ENCODE data around the gene NEO1. TPM values are rescaled to one million over a fixed set of nuclear protein-coding genes. Genes with fewer than 3 reads are reported as not detected.
A peak's percentile ranks its signal among the peaks of the same experiment; 100 is the strongest.

NEO1 gene
- total RNA-seq, 4 donors from 2014 or later = 60.2 to 127 (median 115) TPM

GRCh38 chr15:73047882-73048281 is 4.4 kb upstream of the NEO1 start:
- H3K9me3 ChIP-seq = no peaks in the 10 kb centered on the region
- H3K27ac ChIP-seq = no peak overlapping the region
- no peaks in the 10 kb centered on the region for H3K36me3 ChIP-seq
- no peak overlapping the region for H3K4me3 ChIP-seq
- no peaks in the 10 kb centered on the region for H3K4me1 ChIP-seq
- TF ChIP-seq, protein P1, sequence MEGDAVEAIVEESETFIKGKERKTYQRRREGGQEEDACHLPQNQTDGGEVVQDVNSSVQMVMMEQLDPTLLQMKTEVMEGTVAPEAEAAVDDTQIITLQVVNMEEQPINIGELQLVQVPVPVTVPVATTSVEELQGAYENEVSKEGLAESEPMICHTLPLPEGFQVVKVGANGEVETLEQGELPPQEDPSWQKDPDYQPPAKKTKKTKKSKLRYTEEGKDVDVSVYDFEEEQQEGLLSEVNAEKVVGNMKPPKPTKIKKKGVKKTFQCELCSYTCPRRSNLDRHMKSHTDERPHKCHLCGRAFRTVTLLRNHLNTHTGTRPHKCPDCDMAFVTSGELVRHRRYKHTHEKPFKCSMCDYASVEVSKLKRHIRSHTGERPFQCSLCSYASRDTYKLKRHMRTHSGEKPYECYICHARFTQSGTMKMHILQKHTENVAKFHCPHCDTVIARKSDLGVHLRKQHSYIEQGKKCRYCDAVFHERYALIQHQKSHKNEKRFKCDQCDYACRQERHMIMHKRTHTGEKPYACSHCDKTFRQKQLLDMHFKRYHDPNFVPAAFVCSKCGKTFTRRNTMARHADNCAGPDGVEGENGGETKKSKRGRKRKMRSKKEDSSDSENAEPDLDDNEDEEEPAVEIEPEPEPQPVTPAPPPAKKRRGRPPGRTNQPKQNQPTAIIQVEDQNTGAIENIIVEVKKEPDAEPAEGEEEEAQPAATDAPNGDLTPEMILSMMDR (IDR thresholded peaks at IDR 0.05) = no peak
- no peak for TF ChIP-seq POLR2A (IDR thresholded peaks at IDR 0.05)
- H3K27me3 ChIP-seq = no peaks in the 10 kb centered on the region
- DNase-seq = no peak

DNA sequence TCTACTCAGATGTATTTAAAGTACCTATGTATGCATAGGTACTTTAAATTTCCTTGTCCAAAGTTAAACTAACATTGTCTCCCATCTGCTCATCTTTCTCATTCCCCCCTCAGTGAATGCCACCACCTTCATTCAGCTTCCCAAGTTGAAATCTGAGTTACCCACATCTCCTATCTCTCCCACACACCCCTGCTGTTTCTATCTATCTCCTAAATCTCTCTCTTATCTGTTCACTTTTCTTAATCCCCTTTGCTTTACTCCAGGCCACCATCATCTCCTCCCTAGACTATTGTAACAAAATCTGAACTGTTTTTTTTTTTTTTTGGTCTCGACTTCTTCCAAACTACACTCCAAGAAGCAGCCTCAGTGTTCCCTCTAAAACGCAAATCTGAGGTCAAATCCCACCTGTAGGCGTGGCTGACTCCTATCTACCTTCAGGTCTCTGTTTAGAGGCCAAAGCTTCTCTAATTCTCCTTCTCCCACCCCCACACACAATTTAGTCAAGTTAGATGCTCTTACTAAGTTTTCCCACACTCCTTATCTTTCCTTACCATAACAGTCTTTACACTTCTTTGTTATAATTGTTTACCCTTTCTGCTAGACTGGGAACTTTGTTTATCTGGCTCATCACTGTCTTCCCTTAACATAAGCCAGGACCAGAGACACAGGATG is 3.5 kb upstream of the NEO1 start:
- Histone ChIP-seq H3K36me3 (no peaks in the 10 kb centered on the region), H3K4me3 (no peak overlapping the region), H3K4me1 (no peaks in the 10 kb centered on the region), H3K9me3 (no peaks in the 10 kb centered on the region), H3K27me3 (no peaks in the 10 kb centered on the region), H3K27ac (no peak overlapping the region)
- no peak for DNase-seq
- TF ChIP-seq, protein P1 (IDR thresholded peaks at IDR 0.05) = no peak
- no peak for TF ChIP-seq POLR2A (IDR thresholded peaks at IDR 0.05)

GRCh38 chr15:73049564-73050215 is 2.6 kb upstream of the NEO1 start:
- DNase-seq = no peak
- TF ChIP-seq POLR2A (IDR thresholded peaks at IDR 0.05) = no peak
- TF ChIP-seq, protein P1 (IDR thresholded peaks at IDR 0.05) = no peak
- H3K36me3 ChIP-seq = no peaks in the 10 kb centered on the region
- H3K4me3 ChIP-seq = no peak overlapping the region
- H3K4me1 ChIP-seq = no peaks in the 10 kb centered on the region
- no peaks in the 10 kb centered on the region for H3K27me3 ChIP-seq
- H3K27ac ChIP-seq = no peak overlapping the region
- H3K9me3 ChIP-seq = no peaks in the 10 kb centered on the region

GRCh38 chr15:73050561-73051295 is 1.5 kb upstream of the NEO1 start:
- no peak for TF ChIP-seq POLR2A (IDR thresholded peaks at IDR 0.05)
- TF ChIP-seq, protein P1 (IDR thresholded peaks at IDR 0.05) = no peak
- no peak for DNase-seq
- H3K9me3 ChIP-seq = no peaks in the 10 kb centered on the region

GRCh38 chr15:73051391-73051806 is 864 bp upstream of the NEO1 start:
- Histone ChIP-seq H3K4me3 (peak overlapping the region; percentile 81 to 91 (median 87)), H3K4me1 (peaks cover 0 to 8% (median 0%) of the 10 kb centered on the region in 4 donors), H3K27ac (peak overlapping the region; percentile 87 to 98 (median 92)), H3K9me3 (no peaks in the 10 kb centered on the region), H3K27me3 (no peaks in the 10 kb centered on the region), H3K36me3 (no peaks in the 10 kb centered on the region)
- peak; percentile 41 to 84 (median 74) for DNase-seq
- TF ChIP-seq POLR2A (IDR thresholded peaks at IDR 0.05) = no peak
- TF ChIP-seq, protein P1 (IDR thresholded peaks at IDR 0.05) = peak in 2 of 6 experiments; percentile 2 to 8

More at GRCh38 chr15:73050561-73051295, 1.5 kb upstream of the NEO1 start:
- no peaks in the 10 kb centered on the region for H3K27me3 ChIP-seq
- H3K27ac ChIP-seq = peak overlapping the region in 3 of 4 donors; percentile 87 to 98 (median 90)
- no peaks in the 10 kb centered on the region for H3K36me3 ChIP-seq
- peaks cover 0 to 8% (median 0%) of the 10 kb centered on the region in 4 donors for H3K4me1 ChIP-seq
- peak overlapping the region in 3 of 4 donors; percentile 81 to 91 (median 89) for H3K4me3 ChIP-seq
